Psoas muscle (tissue), 8 donors: ENCODE measurements around the gene GLE1. TPM values are rescaled to one million over a fixed set of nuclear protein-coding genes. Genes with fewer than 3 reads are reported as not detected.

Experiments used
- ATAC-seq, 4 donors: fragments of 200-7000 bp; cut with Tn5 transposase; one replicate each; pipeline ENCODE4 v1.9.1; 2020; ENCODE audit warnings: moderate library complexity in 3 of 4, mild to moderate bottlenecking in 2 of 4
- DNase-seq, 2 donors: peaks; one replicate each; pipeline ENCODE4 v3.0.0-alpha.2; 2020
- H3K27ac ChIP-seq: fragments of 200-600 bp; one replicate; pipeline ENCODE4 v1.8.0; 2022
- H3K27me3 ChIP-seq, 3 donors: fragments of 200-600 bp in 1 of 3; one replicate each; pipeline versions ENCODE4 v1.6.1 to v1.8.0; 2013 to 2022; ENCODE audit warnings: low read length in 2 of 3, mild to moderate bottlenecking in 2 of 3, moderate library complexity in 1 of 3; ENCODE audit not compliant: insufficient read depth in 3 of 3
- H3K36me3 ChIP-seq, 2 donors: fragments of 200-600 bp in 1 of 2; one replicate each; pipeline versions ENCODE4 v1.6.1 to v1.8.0; 2013 to 2022; ENCODE audit warnings: low read depth in 1 of 2, mild to moderate bottlenecking in 1 of 2, moderate library complexity in 1 of 2; ENCODE audit not compliant: insufficient read depth in 1 of 2
- H3K4me1 ChIP-seq: fragments of 200-600 bp; one replicate; pipeline ENCODE4 v1.8.0; 2022
- H3K4me3 ChIP-seq: fragments of 200-600 bp; one replicate; pipeline ENCODE4 v1.8.0; 2022; ENCODE audit warnings: mild to moderate bottlenecking
- H3K9me3 ChIP-seq: fragments of 200-600 bp; one replicate; pipeline ENCODE4 v1.8.0; 2022
- WGBS, 3 donors: extraction: QIAGEN DNeasy Blood & Tissue Kit; methylation state at CpG; one replicate each; pipeline versions ENCODE4 v1.1.6 to v1.1.7; 2013; 5-methylcytosine and 5-hydroxymethylcytosine counted together
- intact Hi-C, 2 donors: fragments of 100-400 bp; cut with DNase I; formaldehyde crosslinking; loops; one replicate each; pipeline versions ENCODE4 v1.11.0 to v1.14.2; 2022
- polyA plus RNA-seq, 3 donors: library from polyadenylated mRNA; stranded (reverse); fragments of 200-250 nt; gene quantifications; one replicate each; pipeline ENCODE4 v1.2.3, GENCODE V29; 2013
- total RNA-seq, 4 donors: library from RNA; stranded (reverse); fragmentation: NEBNext Ultra II Directional in 2 of 4; extraction: Animal tissue kit (Norgen Biotek cat#: 25700) in 2 of 4; gene quantifications; one replicate each; pipeline versions ENCODE4 v1.2.1 to v1.2.4, GENCODE V29; 2021 to 2023
- TF ChIP-seq, protein P1 (sequence below): fragments of 200-600 bp; IDR thresholded peaks from one replicate; pipeline ENCODE4 v1.8.0; 2022; ENCODE audit warnings: antibody characterized with exemption
- donor health status: healthy with polysubstance abuse.
- donor health status: DM: no; HTN: no; CAD: no; lungs with moderate emphysema.
- donor health status: Bipolar disorder and iron deficiency.
- donor health status: healthy.
- donor health status: DM: yes; HTN: yes; CAD: no.
- donor health status: DM: no; HTN: no; CAD: no.
- donor health status: DM: no; HTN: no; CAD: no.
- donor health status: DM: yes; HTN: yes; CAD: no.

Gene GLE1
- total and polyA plus RNA-seq, 7 donors: 10.3 to 29.5 (median 22.1) TPM

DNA sequence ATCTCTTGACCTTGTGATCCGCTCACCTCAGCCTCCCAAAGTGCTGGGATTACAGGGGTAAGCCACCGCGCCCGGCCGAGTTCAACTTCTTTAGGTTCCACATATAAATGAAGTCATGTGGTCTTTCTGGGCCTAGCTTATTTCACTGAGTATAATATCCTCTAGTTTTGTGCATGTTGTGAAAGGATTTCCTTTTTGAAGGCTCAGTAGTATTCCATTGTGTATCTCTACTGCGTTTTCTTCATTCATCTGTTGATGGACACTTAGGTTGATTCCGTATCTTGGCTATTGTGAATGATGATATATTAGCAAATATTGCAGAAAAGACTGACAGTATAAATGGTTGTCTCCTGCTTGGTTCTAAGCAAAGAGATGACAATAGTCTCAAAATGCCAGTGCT lies 28.7 kb upstream of the GLE1 start:
- DNase-seq (no peak), ATAC-seq (no peak)
- Histone ChIP-seq H3K27me3 (no peaks in the 10 kb centered on the region), H3K9me3 (no peaks in the 10 kb centered on the region), H3K4me3 (no peak overlapping the region), H3K4me1 (peaks cover 3% of the 10 kb centered on the region), H3K36me3 (peaks cover 0 to 17% of the 10 kb centered on the region in 2 donors), H3K27ac (no peak overlapping the region)
- intact Hi-C loops: no loop called here
- WGBS, 3 donors: 97 to 99% (median 99%) methylated on average over 7 of the region's 7 CpGs
- TF ChIP-seq, protein P1, sequence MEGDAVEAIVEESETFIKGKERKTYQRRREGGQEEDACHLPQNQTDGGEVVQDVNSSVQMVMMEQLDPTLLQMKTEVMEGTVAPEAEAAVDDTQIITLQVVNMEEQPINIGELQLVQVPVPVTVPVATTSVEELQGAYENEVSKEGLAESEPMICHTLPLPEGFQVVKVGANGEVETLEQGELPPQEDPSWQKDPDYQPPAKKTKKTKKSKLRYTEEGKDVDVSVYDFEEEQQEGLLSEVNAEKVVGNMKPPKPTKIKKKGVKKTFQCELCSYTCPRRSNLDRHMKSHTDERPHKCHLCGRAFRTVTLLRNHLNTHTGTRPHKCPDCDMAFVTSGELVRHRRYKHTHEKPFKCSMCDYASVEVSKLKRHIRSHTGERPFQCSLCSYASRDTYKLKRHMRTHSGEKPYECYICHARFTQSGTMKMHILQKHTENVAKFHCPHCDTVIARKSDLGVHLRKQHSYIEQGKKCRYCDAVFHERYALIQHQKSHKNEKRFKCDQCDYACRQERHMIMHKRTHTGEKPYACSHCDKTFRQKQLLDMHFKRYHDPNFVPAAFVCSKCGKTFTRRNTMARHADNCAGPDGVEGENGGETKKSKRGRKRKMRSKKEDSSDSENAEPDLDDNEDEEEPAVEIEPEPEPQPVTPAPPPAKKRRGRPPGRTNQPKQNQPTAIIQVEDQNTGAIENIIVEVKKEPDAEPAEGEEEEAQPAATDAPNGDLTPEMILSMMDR: no peak

DNA sequence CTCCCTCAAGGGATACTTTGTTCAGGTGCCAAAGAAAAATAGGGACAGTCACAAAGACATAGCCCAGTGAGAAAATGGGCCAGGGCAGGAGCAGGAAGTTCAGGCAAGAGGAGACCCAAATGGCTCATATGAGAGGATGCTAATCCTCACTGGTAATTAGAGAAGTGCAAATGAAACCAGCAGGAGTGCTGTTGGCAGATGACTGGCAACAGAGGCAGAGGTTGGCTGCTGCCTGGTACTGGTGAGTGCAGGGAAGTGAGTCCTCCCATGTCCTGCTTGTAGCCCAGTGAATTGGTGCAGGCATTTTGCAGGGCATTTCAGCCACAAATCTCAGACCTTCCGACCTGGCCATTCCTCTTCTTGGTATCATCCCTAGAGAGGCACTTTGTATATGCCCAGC lies 25.3 kb upstream of the GLE1 start:
- Histone ChIP-seq H3K27me3 (no peaks in the 10 kb centered on the region), H3K4me1 (peaks cover 3% of the 10 kb centered on the region), H3K4me3 (no peak overlapping the region), H3K27ac (no peak overlapping the region), H3K9me3 (no peaks in the 10 kb centered on the region), H3K36me3 (peaks cover 0 to 39% of the 10 kb centered on the region in 2 donors)
- intact Hi-C loops: no loop called here
- TF ChIP-seq, protein P1: no peak
- ATAC-seq (no peak), DNase-seq (no peak)
- 64 to 87% (median 76%) methylated on average over 1 of the region's 1 CpG for WGBS, 3 donors

DNA sequence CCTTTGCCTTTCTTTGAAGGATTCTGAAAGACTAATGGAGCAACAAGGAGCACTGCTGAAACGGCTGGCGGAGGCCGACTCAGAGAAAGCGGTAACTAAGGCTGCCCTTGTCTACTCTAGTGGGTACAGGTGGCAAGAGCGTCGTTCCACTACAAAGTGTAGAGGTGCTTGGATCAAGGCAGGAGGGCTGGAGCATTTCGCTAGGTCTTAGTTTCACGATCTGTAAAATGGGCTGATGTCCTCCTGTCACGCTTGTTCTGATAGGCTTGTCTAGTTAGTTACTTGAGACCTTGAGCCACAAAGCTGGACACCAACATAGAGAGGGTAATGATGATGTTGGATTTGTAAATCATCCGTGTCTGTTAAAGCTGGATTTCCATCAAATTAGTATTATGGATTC lies 23.0 kb upstream of the GLE1 start:
- DNase-seq (no peak), ATAC-seq (no peak)
- peaks cover 3% of the 10 kb centered on the region for H3K4me1 ChIP-seq
- intact Hi-C loops: no loop called here
- H3K36me3 ChIP-seq: peaks cover 0 to 59% of the 10 kb centered on the region in 2 donors
- no peaks in the 10 kb centered on the region for H3K9me3 ChIP-seq
- WGBS, 3 donors: 96 to 99% (median 97%) methylated on average over 10 of the region's 10 CpGs
- no peak overlapping the region for H3K27ac ChIP-seq
- H3K27me3 ChIP-seq: no peaks in the 10 kb centered on the region
- TF ChIP-seq, protein P1: no peak
- H3K4me3 ChIP-seq: no peak overlapping the region

DNA sequence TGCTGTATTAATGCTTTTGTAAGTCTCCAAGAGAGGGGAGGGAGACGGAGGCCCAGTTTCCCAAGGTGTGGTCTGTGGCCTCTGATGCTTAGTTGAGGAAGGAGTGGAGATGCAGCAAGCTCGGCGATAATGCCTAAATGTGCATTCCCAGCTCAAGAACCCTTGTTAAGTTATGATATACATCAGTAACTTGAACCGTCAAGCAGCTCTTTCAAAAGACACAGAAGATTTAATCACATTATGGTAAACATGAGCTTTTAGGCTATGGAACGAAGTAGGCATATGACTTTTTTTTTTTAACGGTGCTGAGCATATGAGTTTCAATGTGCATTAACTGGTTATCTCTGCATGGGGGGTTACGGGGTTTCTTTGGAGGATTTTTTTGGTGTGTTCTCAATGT lies 22.3 kb upstream of the GLE1 start:
- ATAC-seq: no peak
- H3K36me3 ChIP-seq: peaks cover 0 to 61% of the 10 kb centered on the region in 2 donors
- no peak overlapping the region for H3K27ac ChIP-seq
- TF ChIP-seq, protein P1: no peak
- 91 to 96% (median 93%) methylated on average over 7 of the region's 7 CpGs for WGBS, 3 donors
- H3K4me1 ChIP-seq: peaks cover 3% of the 10 kb centered on the region
- no peak for DNase-seq
- no peaks in the 10 kb centered on the region for H3K9me3 ChIP-seq
- intact Hi-C loops: no loop called here
- no peaks in the 10 kb centered on the region for H3K27me3 ChIP-seq
- no peak overlapping the region for H3K4me3 ChIP-seq

DNA sequence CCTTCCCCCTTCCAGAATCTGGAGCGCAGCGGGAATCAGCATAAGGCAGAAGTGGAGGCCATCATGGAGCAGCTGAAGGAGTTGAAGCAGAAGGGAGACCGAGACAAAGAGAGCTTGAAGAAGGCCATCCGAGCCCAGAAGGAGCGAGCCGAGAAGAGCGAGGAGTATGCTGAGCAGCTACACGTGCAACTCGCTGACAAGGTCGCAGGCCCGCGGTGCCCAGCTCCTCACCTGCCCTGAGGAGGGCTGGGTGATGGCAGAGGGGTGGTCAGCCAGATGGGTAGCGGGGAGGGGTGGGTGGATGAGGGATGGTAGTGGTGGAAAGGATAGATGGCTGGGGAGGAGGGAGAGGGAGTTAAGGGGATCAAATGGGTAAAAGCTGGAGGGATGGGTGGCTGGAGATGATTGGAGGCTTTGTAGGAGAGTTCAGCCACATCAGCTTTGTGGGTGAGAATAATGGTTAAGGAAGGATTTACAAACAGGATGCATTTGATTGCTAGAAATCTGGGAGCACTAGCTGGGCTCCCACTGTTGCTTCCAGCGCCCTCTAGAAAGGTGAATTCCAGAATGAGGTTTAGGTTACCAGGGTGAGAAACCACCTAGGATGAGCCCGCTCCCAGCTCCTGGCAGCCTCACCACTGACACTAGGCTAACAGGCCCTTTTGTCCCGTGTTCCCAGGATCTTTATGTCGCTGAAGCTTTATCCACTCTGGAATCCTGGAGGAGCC lies 19.7 kb upstream of the GLE1 start:
- no peak for DNase-seq
- 92 to 97% (median 92%) methylated on average over 17 of the region's 17 CpGs for WGBS, 3 donors

More for the DNA sequence above, 19.7 kb upstream of the GLE1 start:
- no peaks in the 10 kb centered on the region for H3K27me3 ChIP-seq
- no peaks in the 10 kb centered on the region for H3K4me1 ChIP-seq
- peaks cover 0 to 62% of the 10 kb centered on the region in 2 donors for H3K36me3 ChIP-seq
- H3K27ac ChIP-seq: no peak overlapping the region
- intact Hi-C loops: no loop called here
- no peak overlapping the region for H3K4me3 ChIP-seq
- H3K9me3 ChIP-seq: no peaks in the 10 kb centered on the region
- TF ChIP-seq, protein P1: no peak
- ATAC-seq: no peak
